ENCODE measurements around the gene GFER. TPM values are rescaled to one million over a fixed set of nuclear protein-coding genes. Genes with fewer than 3 reads are reported as not detected.
A peak's percentile ranks its signal among the peaks of the same experiment; 100 is the strongest.

Gene GFER
- total and polyA plus RNA-seq, 9 of the 15 experiments (the other 6 are each of a cell fraction or from before 2014, with no cell fraction given), result 4.3 to 53.7 (median 19.8) TPM

- TF ChIP-seq TSHZ1 (CRISPR knock-in tag; IDR thresholded peaks at IDR 0.05) (no peak), KLF10 (CRISPR knock-in tag; IDR thresholded peaks at IDR 0.05) (no peak), THAP12 (CRISPR knock-in tag; IDR thresholded peaks at IDR 0.05) (no peak), ZFP36 (IDR thresholded peaks at IDR 0.05; ENCODE audit: low read depth, low read length, partially characterized antibody) (no peak), ZNF707 (CRISPR knock-in tag; conservative IDR thresholded peaks at IDR 0.05) (no peak), ZNF511 (CRISPR knock-in tag; IDR thresholded peaks at IDR 0.05) (peak; percentile 19; the same call in 1 of the 2 replicates), ATF7 (IDR thresholded peaks at IDR 0.05) (peak; percentile 69), SMARCA4 (IDR thresholded peaks at IDR 0.05) (no peak), SIRT6 (IDR thresholded peaks at IDR 0.05; ENCODE audit: low read depth, low read length) (no peak), JUND (IDR thresholded peaks at IDR 0.05; ENCODE audit: borderline replicate concordance, low read depth, low read length) (peak; percentile 49; the same call in 1 of the 2 replicates), JUND (tag; IDR thresholded peaks at IDR 0.05; ENCODE audit: borderline replicate concordance, low read depth, low read length) (no peak; the same call in 2 of the 3 replicates), ZBED1 (IDR thresholded peaks at IDR 0.05) (no peak), E2F4 (CRISPR knock-in tag; IDR thresholded peaks at IDR 0.05; ENCODE audit: low read depth) (0 out of 2 replicates have a peak, but pooled peaks have one; percentile 8), XRCC4 (IDR thresholded peaks at IDR 0.05; ENCODE audit: extremely low read depth, insufficient read depth, insufficient read length) (no peak), FUS (optimal IDR thresholded peaks at IDR 0.05; ENCODE audit: low read depth, low read length) (no peak), SMC3 (conservative IDR thresholded peaks at IDR 0.05; ENCODE audit: insufficient read depth, low read depth, low read length) (peak; percentile 85), NBN (IDR thresholded peaks at IDR 0.05; ENCODE audit: low read depth) (0 out of 2 replicates have a peak, but pooled peaks have one; percentile 51), ZNF830 (CRISPR knock-in tag; IDR thresholded peaks at IDR 0.05) (no peak), ZNF785 (CRISPR knock-in tag; IDR thresholded peaks at IDR 0.05) (no peak), HBP1 (CRISPR knock-in tag; IDR thresholded peaks at IDR 0.05) (no peak)
These were observed 20.0 kb downstream of the GFER start (continued) for GRCh38 chr16:2003827-2004641.
